GM12878 (cell line): ENCODE results near the gene AADACL2. TPM values are rescaled to one million over a fixed set of nuclear protein-coding genes. Genes with fewer than 3 reads are reported as not detected.

Experiments
- ATAC-seq: fragments of 200-7000 bp; cut with Tn5 transposase; 3 replicates; pipeline ENCODE4 v1.9.1; 2020; ENCODE audit warnings: mild to moderate bottlenecking, moderate library complexity
- BruUV-seq: library from RNA; stranded (reverse); fragments of 400-500 nt; replicated peaks from 2 replicates; lab custom pipeline; 2021; lab: Mats Ljungman, UMichigan
- CTCF ChIA-PET: fragments of 300-600 bp; sonication (Branson Sonifier 250); formaldehyde crosslinking; extraction: SDS; loops from one replicate; lab custom pipeline; 2021; ENCODE audit warnings: inconsistent platforms; lab: Yijun Ruan, JAX
- POLR2A ChIA-PET: fragments of 350-600 bp; formaldehyde crosslinking; extraction: SDS; loops from one replicate; lab custom pipeline; 2021; ENCODE audit warnings: inconsistent platforms; lab: Charles Lee
- RAD21 ChIA-PET: fragments of 300-600 bp; sonication (Branson Sonifier 250); formaldehyde crosslinking; loops from one replicate; lab custom pipeline; 2023; ENCODE audit warnings: antibody characterized with exemption; ENCODE audit not compliant: unreplicated experiment; lab: Charles Lee
- SMC1A ChIA-PET: fragments of 300-600 bp; sonication (Branson Sonifier 250); formaldehyde crosslinking; loops from one replicate; lab custom pipeline; 2023; ENCODE audit not compliant: unreplicated experiment, uncharacterized antibody; lab: Charles Lee
- DNase-seq: peaks from one replicate; pipeline ENCODE4 v3.0.0-alpha.2; 2011; ENCODE audit warnings: low read depth, low spot score
- FAIRE-seq: peaks from 3 replicates; lab custom pipeline; 2011; peaks lifted over from hg19 to GRCh38; lab: Jason Lieb, UNC
- H2AFZ ChIP-seq: 2 replicates; pipeline ENCODE4 v1.6.0; 2011; ENCODE audit warnings: low read depth, low read length, control low read depth; ENCODE audit not compliant: control insufficient read depth
- H3K27ac ChIP-seq: 2 replicates; pipeline ENCODE4 v1.5.1; 2011; ENCODE audit warnings: control low read depth; ENCODE audit not compliant: control insufficient read depth, insufficient read depth
- H3K27me3 ChIP-seq, 2 experiments: replicated peaks in 1 of 2; 2 replicates each; pipeline versions ENCODE4 v1.6.0 to v1.6.1; 2011; ENCODE audit warnings: low read length in 1 of 2; ENCODE audit not compliant: control insufficient read depth in 2 of 2, insufficient read depth in 2 of 2
- H3K36me3 ChIP-seq, 2 experiments: 2 replicates each; pipeline ENCODE4 v1.5.1; 2011; ENCODE audit warnings: low read length in 1 of 2; ENCODE audit not compliant: control insufficient read depth in 2 of 2, insufficient read depth in 2 of 2
- H3K4me1 ChIP-seq: 2 replicates; pipeline ENCODE4 v1.6.1; 2011; ENCODE audit warnings: mild to moderate bottlenecking, low read length, moderate library complexity, mixed read lengths; ENCODE audit not compliant: control insufficient read depth, insufficient read depth
- H3K4me2 ChIP-seq: 2 replicates; pipeline ENCODE4 v1.6.0; 2011; ENCODE audit warnings: control low read depth; ENCODE audit not compliant: control insufficient read depth, insufficient read depth
- H3K4me3 ChIP-seq: fragments of 200-600 bp; sonication (generic); 2 replicates; pipeline ENCODE4 v1.5.1; 2016
- H3K79me2 ChIP-seq: 2 replicates; pipeline ENCODE4 v1.6.0; 2011; ENCODE audit warnings: low read length; ENCODE audit not compliant: control insufficient read depth, insufficient read depth
- H3K9ac ChIP-seq: 2 replicates; pipeline ENCODE4 v1.8.0; 2011; ENCODE audit warnings: low read length, control low read depth, mixed read lengths; ENCODE audit not compliant: control insufficient read depth, insufficient read depth
- H3K9me3 ChIP-seq: replicated peaks from 3 replicates; pipeline ENCODE4 v1.5.1; 2011; ENCODE audit warnings: mild to moderate bottlenecking, low read length; ENCODE audit not compliant: control insufficient read depth, insufficient read depth
- H4K20me1 ChIP-seq: 2 replicates; pipeline ENCODE4 v1.6.0; 2011; ENCODE audit not compliant: control insufficient read depth, insufficient read depth
- CBFB ChIP-seq: IDR thresholded peaks from 2 replicates; pipeline ENCODE4 v1.6.1; 2016; ENCODE audit warnings: antibody characterized with exemption, low read depth
- FOS ChIP-seq: IDR thresholded peaks from 3 replicates; pipeline ENCODE4 v1.6.1; 2011; ENCODE audit warnings: borderline replicate concordance; ENCODE audit not compliant: insufficient read length; ENCODE audit errors: extremely low read depth
- GABPA ChIP-seq: IDR thresholded peaks from 2 replicates; pipeline ENCODE4 v1.6.1; 2014; ENCODE audit warnings: antibody characterized with exemption, low read depth, mild to moderate bottlenecking, inconsistent platforms
- HDGF ChIP-seq: fragments of 450-650 bp; IDR thresholded peaks from 2 replicates; pipeline ENCODE4 v1.6.1; 2016; ENCODE audit warnings: antibody characterized with exemption
- KDM1A ChIP-seq: fragments of 200-600 bp; sonication (generic); IDR thresholded peaks from 2 replicates; pipeline ENCODE4 v1.6.1; 2016; ENCODE audit warnings: borderline replicate concordance
- LARP7 ChIP-seq: fragments of 450-650 bp; IDR thresholded peaks from 2 replicates; pipeline ENCODE4 v1.6.1; 2017; ENCODE audit warnings: mild to moderate bottlenecking
- MEF2A ChIP-seq: IDR thresholded peaks from 2 replicates; pipeline ENCODE4 v1.6.1; 2011; ENCODE audit warnings: low read depth, mild to moderate bottlenecking, low read length, moderate library complexity; ENCODE audit not compliant: insufficient read depth
- NR2F1 ChIP-seq: fragments of 450-650 bp; conservative IDR thresholded peaks from 2 replicates; pipeline ENCODE4 v1.6.1; 2017; ENCODE audit warnings: mild to moderate bottlenecking
- POLR2AphosphoS2 ChIP-seq: IDR thresholded peaks from 2 replicates; pipeline ENCODE4 v1.6.1; 2011; ENCODE audit warnings: low read depth, mild to moderate bottlenecking, low read length, improper control_type of control experiment, moderate library complexity
- RB1 ChIP-seq: fragments of 450-650 bp; formaldehyde crosslinking; IDR thresholded peaks from 2 replicates; pipeline ENCODE4 v1.6.1; 2017; ENCODE audit warnings: mild to moderate bottlenecking, borderline replicate concordance
- SMAD1 ChIP-seq: fragments of 450-650 bp; IDR thresholded peaks from 2 replicates; pipeline ENCODE4 v1.6.1; 2018; ENCODE audit warnings: mild to moderate bottlenecking, low read depth; ENCODE audit not compliant: partially characterized antibody
- SMAD5 ChIP-seq: IDR thresholded peaks from 2 replicates; pipeline ENCODE4 v1.6.1; 2016; ENCODE audit warnings: antibody characterized with exemption, low read depth
- SREBF1 ChIP-seq: IDR thresholded peaks from 2 replicates; pipeline ENCODE4 v1.6.1; 2012; ENCODE audit warnings: mild to moderate bottlenecking, low read length
- SUZ12 ChIP-seq: fragments of 200-600 bp; sonication (generic); IDR thresholded peaks from one replicate; pipeline ENCODE4 v1.6.1; 2018; ENCODE audit warnings: antibody characterized with exemption, mild to moderate bottlenecking; ENCODE audit not compliant: unreplicated experiment
- ZNF217 ChIP-seq: fragments of 450-650 bp; IDR thresholded peaks from 2 replicates; pipeline ENCODE4 v1.6.1; 2017; ENCODE audit warnings: antibody characterized with exemption, mild to moderate bottlenecking
- ZNF274 ChIP-seq: IDR thresholded peaks from one replicate; pipeline ENCODE4 v1.8.0; 2011; ENCODE audit not compliant: insufficient read length, insufficient read depth
- WGBS: methylation state at CpG from one replicate; pipeline ENCODE4 v1.1.6; 2016; ENCODE audit warnings: low lambda C conversion rate; ENCODE audit not compliant: insufficient replicate concordance, insufficient coverage; ENCODE audit errors: missing lambda C conversion rate; 5-methylcytosine and 5-hydroxymethylcytosine counted together
- in situ Hi-C: fragments of 300-500 bp; cut with MboI; formaldehyde crosslinking; loops from 9 replicates; pipeline ENCODE4 v1.14.3; 2018; ENCODE audit warnings: mixed read lengths
- intact Hi-C: fragments of 100-400 bp; cut with micrococcal nuclease; formaldehyde crosslinking; loops from one replicate; pipeline ENCODE4 v1.14.2; 2022; ENCODE audit not compliant: unreplicated experiment
- polyA plus RNA-seq, 11 experiments: library from polyadenylated mRNA; depleted of rRNA in 4 of 11; unstranded in 6 of 11; stranded (reverse) in 5 of 11; fragments of >200 nt; fragmentation: Nextera tagmentation in 4 of 11; fragmentation: Illumina TruSeq in 1 of 11; extraction: Ambion mirVana in 4 of 11; extraction: Trizol in 1 of 11; gene quantifications; 1 replicate in 1 of 11; 2 replicates in 10 of 11; pipeline versions ENCODE4 v1.2.1 to v1.2.3, GENCODE V29; 2011 to 2016; ENCODE audit warnings: inconsistent platforms in 2 of 11, missing spikeins in 2 of 11, low read depth in 1 of 11
- total RNA-seq, 4 experiments: library from RNA; depleted of rRNA in 3 of 4; stranded (reverse); fragments of >200 nt in 3 of 4; fragmentation: Illumina TruSeq in 1 of 4; extraction: Trizol in 1 of 4; gene quantifications; 2 replicates each; pipeline versions ENCODE4 v1.2.1 to v1.2.3, GENCODE V29; 2013 to 2021
- TF ChIP-seq, protein P1 (sequence below): IDR thresholded peaks from 2 replicates; pipeline ENCODE4 v1.6.1; 2012; ENCODE audit warnings: low read depth, low read length, improper control_type of control experiment
- TF ChIP-seq, protein P2 (sequence below): IDR thresholded peaks from 2 replicates; pipeline ENCODE4 v1.6.1; 2012; ENCODE audit warnings: low read depth, low read length, improper control_type of control experiment
- TF ChIP-seq, protein P3 (sequence below): fragments of 450-650 bp; IDR thresholded peaks from 2 replicates; pipeline ENCODE4 v1.6.1; 2017; ENCODE audit warnings: mild to moderate bottlenecking, moderate library complexity

AADACL2 gene
- total and polyA plus RNA-seq, 10 of the 15 experiments (the other 5 are each of a cell fraction or from before 2014, with no cell fraction given), result not detected

DNA sequence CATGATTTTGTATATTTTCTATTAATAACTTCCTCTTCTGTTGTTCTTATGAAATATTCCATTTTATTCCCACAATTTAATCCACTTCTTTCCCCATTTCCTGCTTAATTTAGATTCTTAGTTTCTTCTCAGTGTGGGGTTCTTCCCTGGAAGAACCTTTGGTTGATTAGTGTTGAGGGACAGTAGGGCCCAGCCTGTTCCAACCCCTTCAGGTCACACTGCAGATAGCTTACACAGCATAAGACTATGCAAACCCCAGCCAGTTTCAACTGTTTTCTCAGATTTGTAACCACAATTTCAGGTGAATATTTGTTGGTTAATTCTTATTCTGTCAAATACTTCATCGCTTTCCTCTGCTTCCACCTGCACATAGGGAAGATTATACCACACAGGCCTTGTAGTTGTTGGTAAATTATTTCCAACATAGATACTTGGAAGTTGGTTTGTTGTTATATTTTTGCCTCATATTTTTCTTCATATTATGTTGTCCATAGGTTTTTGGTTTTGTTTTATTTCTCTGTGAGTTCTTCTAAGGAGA lies 34.7 kb downstream of the AADACL2 start:
- H3K27me3 ChIP-seq, result no peaks in the 10 kb centered on the region
- RAD21 ChIA-PET, result no interaction called here
- FAIRE-seq (no peak), DNase-seq (no peak), ATAC-seq (no peak)
- SMC1A ChIA-PET, result no interaction called here
- intact Hi-C loops, result no loop called here
- H3K79me2 ChIP-seq, result no peaks in the 10 kb centered on the region
- no peaks in the 10 kb centered on the region for H3K36me3 ChIP-seq
- 30% methylated on average over 1 of the region's 1 CpG for WGBS
- no TSS peak for BruUV-seq
- H3K4me1 ChIP-seq, result no peaks in the 10 kb centered on the region
- no peaks in the 10 kb centered on the region for H4K20me1 ChIP-seq
- H3K9me3 ChIP-seq, result no peaks in the 10 kb centered on the region
- H3K9ac ChIP-seq, result no peak overlapping the region
- no peak overlapping the region for H3K4me2 ChIP-seq
- H3K4me3 ChIP-seq, result no peak overlapping the region
- CTCF ChIA-PET, result no interaction called here
- no peak overlapping the region for H2AFZ ChIP-seq
- POLR2A ChIA-PET, result no interaction called here
- no peak for TF ChIP-seq CBFB
- TF ChIP-seq SMAD1, result no peak
- TF ChIP-seq FOS, result no peak
- TF ChIP-seq HDGF, result no peak
- TF ChIP-seq LARP7, result no peak
- TF ChIP-seq MEF2A, result no peak
- TF ChIP-seq POLR2AphosphoS2, result no peak
- no peak for TF ChIP-seq KDM1A
- no peak for TF ChIP-seq GABPA
- no peak for TF ChIP-seq NR2F1
- no peak for TF ChIP-seq SUZ12
- no peak for TF ChIP-seq SMAD5
- TF ChIP-seq ZNF217, result no peak
- TF ChIP-seq, protein P1, sequence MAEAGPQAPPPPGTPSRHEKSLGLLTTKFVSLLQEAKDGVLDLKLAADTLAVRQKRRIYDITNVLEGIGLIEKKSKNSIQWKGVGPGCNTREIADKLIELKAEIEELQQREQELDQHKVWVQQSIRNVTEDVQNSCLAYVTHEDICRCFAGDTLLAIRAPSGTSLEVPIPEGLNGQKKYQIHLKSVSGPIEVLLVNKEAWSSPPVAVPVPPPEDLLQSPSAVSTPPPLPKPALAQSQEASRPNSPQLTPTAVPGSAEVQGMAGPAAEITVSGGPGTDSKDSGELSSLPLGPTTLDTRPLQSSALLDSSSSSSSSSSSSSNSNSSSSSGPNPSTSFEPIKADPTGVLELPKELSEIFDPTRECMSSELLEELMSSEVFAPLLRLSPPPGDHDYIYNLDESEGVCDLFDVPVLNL, result no peak
- no peak for TF ChIP-seq SREBF1
- TF ChIP-seq, protein P2, sequence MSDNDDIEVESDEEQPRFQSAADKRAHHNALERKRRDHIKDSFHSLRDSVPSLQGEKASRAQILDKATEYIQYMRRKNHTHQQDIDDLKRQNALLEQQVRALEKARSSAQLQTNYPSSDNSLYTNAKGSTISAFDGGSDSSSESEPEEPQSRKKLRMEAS, result no peak
- TF ChIP-seq, protein P3, sequence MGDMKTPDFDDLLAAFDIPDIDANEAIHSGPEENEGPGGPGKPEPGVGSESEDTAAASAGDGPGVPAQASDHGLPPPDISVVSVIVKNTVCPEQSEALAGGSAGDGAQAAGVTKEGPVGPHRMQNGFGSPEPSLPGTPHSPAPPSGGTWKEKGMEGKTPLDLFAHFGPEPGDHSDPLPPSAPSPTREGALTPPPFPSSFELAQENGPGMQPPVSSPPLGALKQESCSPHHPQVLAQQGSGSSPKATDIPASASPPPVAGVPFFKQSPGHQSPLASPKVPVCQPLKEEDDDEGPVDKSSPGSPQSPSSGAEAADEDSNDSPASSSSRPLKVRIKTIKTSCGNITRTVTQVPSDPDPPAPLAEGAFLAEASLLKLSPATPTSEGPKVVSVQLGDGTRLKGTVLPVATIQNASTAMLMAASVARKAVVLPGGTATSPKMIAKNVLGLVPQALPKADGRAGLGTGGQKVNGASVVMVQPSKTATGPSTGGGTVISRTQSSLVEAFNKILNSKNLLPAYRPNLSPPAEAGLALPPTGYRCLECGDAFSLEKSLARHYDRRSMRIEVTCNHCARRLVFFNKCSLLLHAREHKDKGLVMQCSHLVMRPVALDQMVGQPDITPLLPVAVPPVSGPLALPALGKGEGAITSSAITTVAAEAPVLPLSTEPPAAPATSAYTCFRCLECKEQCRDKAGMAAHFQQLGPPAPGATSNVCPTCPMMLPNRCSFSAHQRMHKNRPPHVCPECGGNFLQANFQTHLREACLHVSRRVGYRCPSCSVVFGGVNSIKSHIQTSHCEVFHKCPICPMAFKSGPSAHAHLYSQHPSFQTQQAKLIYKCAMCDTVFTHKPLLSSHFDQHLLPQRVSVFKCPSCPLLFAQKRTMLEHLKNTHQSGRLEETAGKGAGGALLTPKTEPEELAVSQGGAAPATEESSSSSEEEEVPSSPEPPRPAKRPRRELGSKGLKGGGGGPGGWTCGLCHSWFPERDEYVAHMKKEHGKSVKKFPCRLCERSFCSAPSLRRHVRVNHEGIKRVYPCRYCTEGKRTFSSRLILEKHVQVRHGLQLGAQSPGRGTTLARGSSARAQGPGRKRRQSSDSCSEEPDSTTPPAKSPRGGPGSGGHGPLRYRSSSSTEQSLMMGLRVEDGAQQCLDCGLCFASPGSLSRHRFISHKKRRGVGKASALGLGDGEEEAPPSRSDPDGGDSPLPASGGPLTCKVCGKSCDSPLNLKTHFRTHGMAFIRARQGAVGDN, result no peak
- TF ChIP-seq RB1, result no peak
- TF ChIP-seq ZNF274, result no peak
- in situ Hi-C loops, result no loop called here
- H3K27ac ChIP-seq, result no peak overlapping the region
